ENCODE data around the gene RPL27. TPM values are rescaled to one million over a fixed set of nuclear protein-coding genes. Genes with fewer than 3 reads are reported as not detected.
"Not testable (repeated sequence)": the region's sequence is repeated elsewhere in the genome, so short reads cannot be mapped to it uniquely, and the experiment has no call there.

RPL27 gene
- total RNA-seq, 4 donors from 2014 or later: 800 to 1,300 (median 1,077) TPM

DNA sequence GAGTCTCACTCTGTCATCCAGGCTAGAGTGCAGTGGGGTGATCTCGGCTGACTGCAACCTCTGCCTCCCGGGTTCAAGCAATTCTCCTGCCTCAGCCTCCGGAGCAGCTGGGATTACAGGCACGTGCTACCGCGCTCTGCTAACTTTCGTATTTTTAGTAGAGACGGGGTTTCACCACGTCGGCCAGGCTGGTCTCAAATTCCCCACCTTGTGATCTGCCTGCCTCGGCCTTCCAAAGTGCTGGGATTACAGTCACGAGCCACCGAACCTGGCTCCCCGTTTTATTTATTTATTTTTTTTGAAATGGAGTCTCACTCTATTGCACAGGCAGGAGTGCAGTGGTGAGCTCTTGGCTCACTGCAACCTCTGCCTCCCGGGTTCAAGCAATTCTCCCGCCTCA, 22.5 kb upstream of the RPL27 start:
- Histone ChIP-seq H3K4me1 (peaks cover 12 to 14% of the 10 kb centered on the region in 2 donors), H3K27ac (peak overlapping the region; percentile 80 to 98 (median 90))
- H3K4me3 ChIP-seq; in situ Hi-C loops (cut with MboI; ENCODE audit: low sequenced_read_pairs in 4 of 4); H3K27me3 ChIP-seq; intact Hi-C loops (cut with DNase I; ENCODE audit: low total_unique reads); H3K36me3 ChIP-seq; H3K9me3 ChIP-seq: not testable (repeated sequence)
- peak; percentile 13 to 18 for TF ChIP-seq POLR2A (IDR thresholded peaks at IDR 0.05)
- DNase-seq: peak; percentile 69 to 85
- ATAC-seq: peak; percentile 49 to 61

DNA sequence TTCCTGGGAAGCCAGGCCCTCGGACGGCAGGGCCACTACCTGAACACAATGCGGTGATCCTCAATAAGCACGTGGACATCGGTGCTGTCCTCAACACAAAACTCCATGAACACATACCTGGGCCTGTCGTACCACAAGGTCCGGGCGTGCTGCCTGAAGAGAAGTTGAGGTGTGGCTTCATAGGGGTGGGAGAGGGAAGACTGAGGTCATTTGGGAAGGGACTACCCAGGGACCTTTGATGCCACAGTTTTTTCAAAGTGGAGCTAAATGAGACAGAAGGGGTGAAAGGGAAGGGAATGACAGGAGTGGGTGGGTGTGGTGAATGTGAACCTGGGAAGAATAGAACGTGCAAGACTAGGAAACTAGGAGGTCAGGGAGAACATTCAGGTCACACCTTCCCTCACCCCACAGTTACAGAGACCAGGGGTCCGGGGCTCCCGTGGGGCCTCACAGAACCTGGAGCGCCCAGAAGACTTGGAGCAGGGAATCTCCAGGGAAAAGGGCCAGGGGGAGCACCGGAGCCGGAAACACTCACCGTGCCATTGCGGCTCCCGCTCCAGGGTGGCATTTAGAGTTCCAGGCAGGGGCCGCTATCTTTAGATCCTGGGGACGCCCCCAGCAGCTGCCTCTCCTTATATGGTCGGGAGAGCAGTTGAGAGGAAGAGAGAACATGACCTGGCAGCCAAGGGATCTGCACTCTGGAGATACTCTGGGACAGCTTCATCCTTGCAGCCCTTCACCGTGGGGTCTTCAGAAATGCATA, 18.5 kb upstream of the RPL27 start, which contains the start of gene PTGES3L:
Gene PTGES3L, minus strand, starts transcription at position 570 of the 763 bp plus-strand sequence. Its CDS starts 27 bp downstream, at position 543.
- DNase-seq (peak; percentile 78 to 92), ATAC-seq (peak; percentile 88)
- intact Hi-C loops (cut with DNase I; ENCODE audit: low total_unique reads): loop anchor here (1.0 to 10.0 kb wide), 3 partner anchors 15 to 795 kb away; partner anchors contain the start of genes AARSD1, DUSP3 and RPL27
- Histone ChIP-seq H3K36me3 (no peaks in the 10 kb centered on the region), H3K9me3 (no peaks in the 10 kb centered on the region), H3K27me3 (no peaks in the 10 kb centered on the region), H3K4me3 (peak within 1 kb of the TSS; percentile 78 to 91 (median 86)), H3K27ac (peak within 1 kb of the TSS; percentile 96 to 98 (median 98)), H3K4me1 (peaks cover 20 to 23% of the 10 kb centered on the region in 2 donors)
- in situ Hi-C loops (cut with MboI; ENCODE audit: low sequenced_read_pairs in 4 of 4): no loop called here
- TF ChIP-seq, protein P1, sequence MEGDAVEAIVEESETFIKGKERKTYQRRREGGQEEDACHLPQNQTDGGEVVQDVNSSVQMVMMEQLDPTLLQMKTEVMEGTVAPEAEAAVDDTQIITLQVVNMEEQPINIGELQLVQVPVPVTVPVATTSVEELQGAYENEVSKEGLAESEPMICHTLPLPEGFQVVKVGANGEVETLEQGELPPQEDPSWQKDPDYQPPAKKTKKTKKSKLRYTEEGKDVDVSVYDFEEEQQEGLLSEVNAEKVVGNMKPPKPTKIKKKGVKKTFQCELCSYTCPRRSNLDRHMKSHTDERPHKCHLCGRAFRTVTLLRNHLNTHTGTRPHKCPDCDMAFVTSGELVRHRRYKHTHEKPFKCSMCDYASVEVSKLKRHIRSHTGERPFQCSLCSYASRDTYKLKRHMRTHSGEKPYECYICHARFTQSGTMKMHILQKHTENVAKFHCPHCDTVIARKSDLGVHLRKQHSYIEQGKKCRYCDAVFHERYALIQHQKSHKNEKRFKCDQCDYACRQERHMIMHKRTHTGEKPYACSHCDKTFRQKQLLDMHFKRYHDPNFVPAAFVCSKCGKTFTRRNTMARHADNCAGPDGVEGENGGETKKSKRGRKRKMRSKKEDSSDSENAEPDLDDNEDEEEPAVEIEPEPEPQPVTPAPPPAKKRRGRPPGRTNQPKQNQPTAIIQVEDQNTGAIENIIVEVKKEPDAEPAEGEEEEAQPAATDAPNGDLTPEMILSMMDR (IDR thresholded peaks at IDR 0.05 in 4 of 5, conservative IDR thresholded peaks at IDR 0.05 in 1 of 5): no peak
- TF ChIP-seq POLR2A (IDR thresholded peaks at IDR 0.05): peak; percentile 87 to 89

DNA sequence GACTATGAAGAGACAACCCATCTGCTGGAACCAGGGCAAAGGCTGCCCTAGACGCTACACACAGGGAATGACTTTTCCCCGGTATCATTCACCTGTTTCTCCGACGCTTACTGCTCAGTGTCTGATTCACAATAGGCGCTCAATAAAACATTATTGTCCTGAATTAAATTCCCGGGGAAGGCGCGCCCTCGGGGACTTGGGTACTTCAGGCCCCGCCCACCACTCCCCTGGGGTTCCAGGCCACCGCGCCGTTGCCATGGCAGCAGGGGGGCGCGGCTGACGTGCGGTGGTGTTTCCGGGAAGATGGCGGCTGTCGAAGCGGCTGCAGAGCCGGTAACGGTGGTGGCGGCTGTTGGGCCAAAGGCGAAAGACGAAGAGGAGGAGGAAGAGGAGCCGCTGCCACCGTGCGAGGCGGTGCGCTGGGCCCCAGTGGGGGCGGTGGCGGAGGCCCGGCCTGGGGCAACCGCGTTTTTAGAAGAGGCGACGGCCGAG, 17.9 kb upstream of the RPL27 start, which contains the start of gene RUNDC1:
Gene RUNDC1, plus strand, starts transcription at position 292 of the 492 bp plus-strand sequence. Its CDS starts 12 bp downstream, at position 304.
- Histone ChIP-seq H3K27me3 (no peaks in the 10 kb centered on the region), H3K9me3 (no peaks in the 10 kb centered on the region), H3K4me1 (peaks cover 15 to 23% of the 10 kb centered on the region in 2 donors), H3K4me3 (peak within 1 kb of the TSS; percentile 78 to 91 (median 86)), H3K27ac (peak within 1 kb of the TSS; percentile 96 to 98 (median 98)), H3K36me3 (peaks cover 0 to 4% of the 10 kb centered on the region in 2 donors)
- ATAC-seq: peak; percentile 76 to 82
- DNase-seq: peak; percentile 79 to 87
- TF ChIP-seq POLR2A (IDR thresholded peaks at IDR 0.05): peak in 1 of 2 donors; percentile 41
- TF ChIP-seq, protein P1 (IDR thresholded peaks at IDR 0.05 in 4 of 5, conservative IDR thresholded peaks at IDR 0.05 in 1 of 5): no peak
- intact Hi-C loops (cut with DNase I; ENCODE audit: low total_unique reads) (loop anchor here (1.0 to 10.0 kb wide), 3 partner anchors 16 to 794 kb away; partner anchors contain the start of genes AARSD1, DUSP3 and RPL27), in situ Hi-C loops (cut with MboI; ENCODE audit: low sequenced_read_pairs in 4 of 4) (no loop called here)

DNA sequence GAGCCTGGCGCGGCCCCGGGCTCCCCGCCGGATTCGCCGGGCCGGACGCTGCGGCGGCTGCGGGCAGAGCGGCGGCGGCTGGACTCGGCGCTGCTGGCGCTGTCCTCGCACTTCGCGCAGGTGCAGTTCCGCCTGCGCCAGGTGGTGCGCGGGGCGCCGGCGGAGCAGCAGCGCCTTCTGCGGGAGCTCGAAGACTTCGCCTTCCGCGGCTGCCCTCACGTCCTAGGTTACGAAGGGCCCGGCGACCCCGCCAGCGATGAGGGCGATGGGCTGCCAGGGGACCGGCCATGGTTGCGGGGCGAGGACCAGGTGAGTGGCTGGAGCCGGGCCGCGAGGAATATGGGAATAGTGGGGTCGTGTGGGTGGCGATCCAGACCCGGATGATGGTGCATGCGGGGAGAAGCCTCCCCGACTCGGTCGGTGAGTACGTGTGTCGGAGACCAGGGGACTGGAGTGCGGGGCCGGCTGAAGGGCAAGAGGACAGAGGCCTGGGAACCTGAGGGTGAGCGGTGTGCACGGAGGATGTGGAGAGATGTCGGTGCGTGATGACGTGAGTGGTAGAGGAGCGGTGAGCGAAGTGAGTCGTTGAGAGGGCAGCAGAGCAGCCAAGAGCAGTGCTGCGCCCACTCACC, 17.3 kb upstream of the RPL27 start:
- Histone ChIP-seq H3K4me3 (peak overlapping the region; percentile 78 to 91 (median 86)), H3K27me3 (no peaks in the 10 kb centered on the region), H3K9me3 (no peaks in the 10 kb centered on the region), H3K27ac (peak overlapping the region; percentile 96 to 98 (median 98)), H3K4me1 (peaks cover 11 to 23% of the 10 kb centered on the region in 2 donors), H3K36me3 (peaks cover 0 to 9% of the 10 kb centered on the region in 2 donors)
- intact Hi-C loops (cut with DNase I; ENCODE audit: low total_unique reads) (loop anchor here (1.0 to 10.0 kb wide), 3 partner anchors 17 to 794 kb away; partner anchors contain the start of genes AARSD1, DUSP3 and RPL27), in situ Hi-C loops (cut with MboI; ENCODE audit: low sequenced_read_pairs in 4 of 4) (no loop called here)
- peak; percentile 39 to 41 for ATAC-seq
- TF ChIP-seq, protein P1 (IDR thresholded peaks at IDR 0.05 in 4 of 5, conservative IDR thresholded peaks at IDR 0.05 in 1 of 5): peak in 4 of 5 experiments; percentile 13 to 33 (median 26)
- TF ChIP-seq POLR2A (IDR thresholded peaks at IDR 0.05): peak in 1 of 2 donors; percentile 27
- DNase-seq: peak; percentile 9 to 34
